HEK293 (cell line): ENCODE results near the gene CSNK1G3.

Experiments used
- CTCF ChIA-PET: fragments of 350-600 bp; formaldehyde crosslinking; extraction: SDS; loops from one replicate; lab custom pipeline; 2021; ENCODE audit warnings: antibody characterized with exemption; lab: Yijun Ruan, JAX
- POLR2A ChIA-PET: fragments of 300-600 bp; formaldehyde crosslinking; extraction: SDS; loops from one replicate; lab custom pipeline; 2020; ENCODE audit warnings: antibody characterized with exemption, inconsistent platforms; lab: Yijun Ruan, JAX
- H3K27ac ChIP-seq: fragments of 200-500 bp; sonication (Bioruptor generic); 2 replicates; pipeline ENCODE4 v1.5.1; 2014; ENCODE audit warnings: low read depth, low read length, control low read depth, inconsistent platforms; ENCODE audit errors: extremely low read depth
- H3K36me3 ChIP-seq, 2 experiments: fragments of 200-500 bp in 1 of 2; sonication (Bioruptor generic) in 1 of 2; 1 replicate in 1 of 2; 2 replicates in 1 of 2; pipeline ENCODE4 v1.5.1; 2014 to 2017; ENCODE audit warnings: inconsistent platforms in 2 of 2, low read length in 2 of 2; ENCODE audit not compliant: control insufficient read depth in 2 of 2, insufficient read depth in 1 of 2
- H3K4me1 ChIP-seq: fragments of 200-500 bp; sonication (Bioruptor generic); 2 replicates; pipeline ENCODE4 v1.5.1; 2014; ENCODE audit warnings: mild to moderate bottlenecking, low read length, inconsistent platforms; ENCODE audit not compliant: control insufficient read depth, insufficient read depth
- H3K4me3 ChIP-seq: 2 replicates; pipeline ENCODE4 v1.5.1; 2011; ENCODE audit warnings: low read depth, mild to moderate bottlenecking, control low read depth, low read length, moderate library complexity
- H3K9me3 ChIP-seq: fragments of 200-500 bp; sonication (Bioruptor generic); 2 replicates; pipeline ENCODE4 v1.5.1; 2014; ENCODE audit warnings: low read depth, low read length, inconsistent platforms; ENCODE audit not compliant: control insufficient read depth, insufficient read depth
- AEBP2 ChIP-seq: fragments of 450-650 bp; formaldehyde crosslinking; IDR thresholded peaks from 2 replicates; pipeline ENCODE4 v1.5.1; 2016; ENCODE audit warnings: missing biosample characterization, missing genetic modification characterization, borderline replicate concordance
- CTCF ChIP-seq: fragments of 450-650 bp; formaldehyde crosslinking; IDR thresholded peaks from 2 replicates; pipeline ENCODE4 v1.5.1; 2016; ENCODE audit warnings: missing biosample characterization, missing genetic modification characterization
- HOXD13 ChIP-seq: sonication (generic); formaldehyde crosslinking; IDR thresholded peaks from 2 replicates; pipeline ENCODE4 v1.8.0; 2022; ENCODE audit warnings: missing genetic modification reagents, borderline replicate concordance
- KLF10 ChIP-seq: fragments of 450-650 bp; IDR thresholded peaks from 2 replicates; pipeline ENCODE4 v1.5.1; 2018; ENCODE audit warnings: missing biosample characterization, mild to moderate bottlenecking, missing genetic modification characterization
- PATZ1 ChIP-seq: fragments of 450-650 bp; formaldehyde crosslinking; IDR thresholded peaks from 2 replicates; pipeline ENCODE4 v1.5.1; 2016; ENCODE audit warnings: missing biosample characterization, missing genetic modification characterization
- SALL2 ChIP-seq: fragments of 450-650 bp; formaldehyde crosslinking; IDR thresholded peaks from 2 replicates; pipeline ENCODE4 v1.5.0; 2017; ENCODE audit warnings: missing biosample characterization, mild to moderate bottlenecking, missing genetic modification characterization, borderline replicate concordance
- SCRT2 ChIP-seq: fragments of 450-650 bp; formaldehyde crosslinking; IDR thresholded peaks from 2 replicates; pipeline ENCODE4 v1.5.1; 2016; ENCODE audit warnings: missing biosample characterization, missing genetic modification characterization
- SP7 ChIP-seq: fragments of 450-650 bp; formaldehyde crosslinking; IDR thresholded peaks from 2 replicates; pipeline ENCODE4 v1.5.1; 2016; ENCODE audit warnings: missing biosample characterization, missing genetic modification characterization
- TCF7L2 ChIP-seq: IDR thresholded peaks from 2 replicates; pipeline ENCODE4 v1.6.1; 2011; ENCODE audit warnings: low read depth, mild to moderate bottlenecking, inconsistent platforms, low read length, moderate library complexity, borderline replicate concordance
- ZEB2 ChIP-seq: fragments of 450-650 bp; formaldehyde crosslinking; IDR thresholded peaks from 2 replicates; pipeline ENCODE4 v1.5.1; 2016; ENCODE audit warnings: missing biosample characterization, missing genetic modification characterization
- ZIC2 ChIP-seq: fragments of 450-650 bp; formaldehyde crosslinking; IDR thresholded peaks from 2 replicates; pipeline ENCODE4 v1.5.1; 2016; ENCODE audit warnings: missing biosample characterization, missing genetic modification characterization
- ZNF19 ChIP-seq: fragments of 450-650 bp; formaldehyde crosslinking; IDR thresholded peaks from 2 replicates; pipeline ENCODE4; 2016; ENCODE audit warnings: missing biosample characterization, missing genetic modification characterization, low read depth
- ZNF311 ChIP-seq: fragments of 450-650 bp; formaldehyde crosslinking; IDR thresholded peaks from 2 replicates; pipeline ENCODE4 v1.5.1; 2017; ENCODE audit warnings: missing biosample characterization, missing genetic modification characterization, borderline replicate concordance
- ZNF521 ChIP-seq: fragments of 450-650 bp; formaldehyde crosslinking; IDR thresholded peaks from 2 replicates; pipeline ENCODE4 v1.5.1; 2017; ENCODE audit warnings: missing biosample characterization, mild to moderate bottlenecking, missing genetic modification characterization
- ZNF558 ChIP-seq: fragments of 450-650 bp; formaldehyde crosslinking; IDR thresholded peaks from 2 replicates; pipeline ENCODE4 v1.5.1; 2016; ENCODE audit warnings: missing biosample characterization, missing genetic modification characterization
- ZNF610 ChIP-seq: fragments of 450-650 bp; formaldehyde crosslinking; IDR thresholded peaks from 2 replicates; pipeline ENCODE4 v1.5.1; 2016; ENCODE audit warnings: missing biosample characterization, missing genetic modification characterization, borderline replicate concordance
- ZNF677 ChIP-seq: fragments of 450-650 bp; IDR thresholded peaks from 2 replicates; pipeline ENCODE4 v1.5.0; 2018; ENCODE audit warnings: missing biosample characterization, mild to moderate bottlenecking, missing genetic modification characterization, moderate library complexity
- ZNF747 ChIP-seq: fragments of 450-650 bp; formaldehyde crosslinking; IDR thresholded peaks from 2 replicates; pipeline ENCODE4 v1.5.1; 2016; ENCODE audit warnings: missing biosample characterization, missing genetic modification characterization
- ZNF76 ChIP-seq: fragments of 450-650 bp; formaldehyde crosslinking; IDR thresholded peaks from 2 replicates; pipeline ENCODE4; 2016; ENCODE audit warnings: low read depth, missing biosample characterization, missing genetic modification characterization, borderline replicate concordance
- TF ChIP-seq, protein P1 (sequence below): fragments of 450-650 bp; IDR thresholded peaks from 2 replicates; pipeline ENCODE4 v1.5.1; 2018; ENCODE audit warnings: missing biosample characterization, mild to moderate bottlenecking, missing genetic modification characterization

The CSNK1G3 gene

DNA sequence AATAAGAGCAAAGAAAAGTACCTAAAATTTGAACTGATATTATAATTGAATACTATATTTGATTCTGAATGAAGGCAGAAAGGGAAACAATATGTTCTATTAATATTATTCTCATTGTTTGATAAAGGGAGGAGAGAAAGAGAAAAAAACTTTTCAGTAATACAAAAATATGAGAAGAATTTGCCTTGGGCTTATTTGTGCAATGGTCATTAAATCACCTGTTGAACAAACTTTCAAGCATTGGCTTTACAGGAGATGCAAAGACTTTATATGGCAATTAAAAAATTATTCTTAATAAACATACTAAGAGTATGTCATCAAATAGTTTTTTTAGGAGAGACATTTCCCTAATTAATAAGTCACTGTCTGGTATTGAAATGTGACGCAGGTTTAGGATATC, 85.0 kb downstream of the CSNK1G3 start:
- Histone ChIP-seq H3K4me1 (no peaks in the 10 kb centered on the region), H3K4me3 (no peak overlapping the region), H3K9me3 (no peaks in the 10 kb centered on the region), H3K27ac (no peak overlapping the region), H3K36me3 (peaks cover 4 to 16% of the 10 kb centered on the region in 2 experiments; a peak in 2 of 3 replicates)
- TF ChIP-seq ZEB2 (no peak), SCRT2 (tag by site-specific recombination) (peak; percentile 71), CTCF (tag by site-specific recombination) (no peak), TCF7L2 (no peak)
- ChIA-PET POLR2A (no interaction called here), CTCF (no interaction called here)

GRCh38 chr5:123598028-123598689, 86.2 kb downstream of the CSNK1G3 start:
- ChIA-PET POLR2A (no interaction called here), CTCF (interaction anchor here (0.6 to 1.0 kb wide), 2 partner anchors 13 to 51 kb away, joined by 3 to 5 read pairs; no protein-coding TSS in a partner anchor)
- TF ChIP-seq ZNF521 (tag by site-specific recombination) = no peak
- TF ChIP-seq ZNF747 (tag by site-specific recombination) = no peak
- TF ChIP-seq PATZ1 (tag by site-specific recombination) = no peak
- no peak for TF ChIP-seq AEBP2 (tag by site-specific recombination)
- Histone ChIP-seq H3K9me3 (no peaks in the 10 kb centered on the region), H3K36me3 (peaks cover 0 to 16% of the 10 kb centered on the region in 2 experiments; a peak in 2 of 3 replicates), H3K4me3 (no peak overlapping the region), H3K4me1 (no peaks in the 10 kb centered on the region), H3K27ac (no peak overlapping the region)

DNA sequence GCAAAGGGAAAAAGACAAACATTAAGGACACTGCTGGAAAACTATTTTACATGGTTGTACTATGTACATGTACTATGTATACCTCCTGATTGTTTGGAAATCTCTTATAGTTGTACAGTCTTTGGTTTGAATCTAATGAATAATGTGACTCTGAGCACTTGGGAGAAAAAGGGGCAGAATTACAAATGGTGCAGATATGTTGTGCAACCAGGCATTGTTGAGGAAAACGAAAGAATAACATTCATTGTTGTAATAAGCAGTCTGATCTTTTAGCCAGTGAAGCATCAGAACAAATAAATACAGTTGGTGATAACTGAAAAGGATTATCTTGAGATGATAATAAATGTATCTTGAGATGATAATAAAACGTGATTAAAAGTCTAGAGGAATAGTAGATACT, 87.2 kb downstream of the CSNK1G3 start:
- ChIA-PET CTCF (interaction anchor here (0.6 to 1.0 kb wide), 2 partner anchors 12 to 52 kb away, joined by 3 to 5 read pairs; no protein-coding TSS in a partner anchor), POLR2A (no interaction called here)
- Histone ChIP-seq H3K4me3 (no peak overlapping the region), H3K27ac (no peak overlapping the region), H3K9me3 (no peaks in the 10 kb centered on the region), H3K36me3 (peaks cover 0 to 12% of the 10 kb centered on the region in 2 experiments; a peak in 2 of 3 replicates), H3K4me1 (no peaks in the 10 kb centered on the region)
- TF ChIP-seq ZIC2 (tag by site-specific recombination) (no peak), ZNF19 (tag by site-specific recombination) (no peak), ZNF677 (no peak), ZNF311 (tag by site-specific recombination) (no peak), ZNF76 (tag by site-specific recombination) (no peak), HOXD13 (CRISPR knock-in tag) (no peak), SP7 (tag by site-specific recombination) (no peak), SALL2 (no peak), ZNF558 (tag by site-specific recombination) (no peak), ZNF610 (no peak), TCF7L2 (no peak), KLF10 (no peak)
- TF ChIP-seq, protein P1, sequence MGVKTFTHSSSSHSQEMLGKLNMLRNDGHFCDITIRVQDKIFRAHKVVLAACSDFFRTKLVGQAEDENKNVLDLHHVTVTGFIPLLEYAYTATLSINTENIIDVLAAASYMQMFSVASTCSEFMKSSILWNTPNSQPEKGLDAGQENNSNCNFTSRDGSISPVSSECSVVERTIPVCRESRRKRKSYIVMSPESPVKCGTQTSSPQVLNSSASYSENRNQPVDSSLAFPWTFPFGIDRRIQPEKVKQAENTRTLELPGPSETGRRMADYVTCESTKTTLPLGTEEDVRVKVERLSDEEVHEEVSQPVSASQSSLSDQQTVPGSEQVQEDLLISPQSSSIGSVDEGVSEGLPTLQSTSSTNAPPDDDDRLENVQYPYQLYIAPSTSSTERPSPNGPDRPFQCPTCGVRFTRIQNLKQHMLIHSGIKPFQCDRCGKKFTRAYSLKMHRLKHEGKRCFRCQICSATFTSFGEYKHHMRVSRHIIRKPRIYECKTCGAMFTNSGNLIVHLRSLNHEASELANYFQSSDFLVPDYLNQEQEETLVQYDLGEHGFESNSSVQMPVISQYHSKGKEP = no peak
